ENCODE data around the gene RABEPK.
"Not testable (repeated sequence)": the region's sequence is repeated elsewhere in the genome, so short reads cannot be mapped to it uniquely, and the experiment has no call there.

RABEPK gene

GRCh38 chr9:125166762-125167161, 33.6 kb upstream of the RABEPK start:
- TF ChIP-seq CTCF (IDR thresholded peaks at IDR 0.05; ENCODE audit: low read depth, low read length, missing control alignments), result no peak
- no peak for DNase-seq (ENCODE audit: extremely low read depth, low read depth)

GRCh38 chr9:125169895-125170294, 30.4 kb upstream of the RABEPK start:
- TF ChIP-seq CTCF (IDR thresholded peaks at IDR 0.05; ENCODE audit: low read depth, low read length, missing control alignments), result no peak
- DNase-seq (ENCODE audit: extremely low read depth, low read depth), result no peak
- H3K4me3 ChIP-seq (replicated peaks; ENCODE audit: low read depth, low read length), result no peak overlapping the region

More at GRCh38 chr9:125166762-125167161, 33.6 kb upstream of the RABEPK start:
- no peak overlapping the region for H3K4me3 ChIP-seq (replicated peaks; ENCODE audit: low read depth, low read length)

GRCh38 chr9:125172031-125172755, 28.1 kb upstream of the RABEPK start:
- no peak for TF ChIP-seq CTCF (IDR thresholded peaks at IDR 0.05; ENCODE audit: low read depth, low read length, missing control alignments)
- no peak overlapping the region for H3K4me3 ChIP-seq (replicated peaks; ENCODE audit: low read depth, low read length)
- DNase-seq (ENCODE audit: extremely low read depth, low read depth), result peak; percentile 44

- TF ChIP-seq CTCF (IDR thresholded peaks at IDR 0.05; ENCODE audit: low read depth, low read length, missing control alignments), result no peak
- no peak overlapping the region for H3K4me3 ChIP-seq (replicated peaks; ENCODE audit: low read depth, low read length)
- peak; percentile 40 for DNase-seq (ENCODE audit: extremely low read depth, low read depth)
These were observed 23.7 kb upstream of the RABEPK start for GRCh38 chr9:125176636-125177035.

GRCh38 chr9:125177888-125178287, 22.5 kb upstream of the RABEPK start:
- no peak for DNase-seq (ENCODE audit: extremely low read depth, low read depth)
- TF ChIP-seq CTCF (IDR thresholded peaks at IDR 0.05; ENCODE audit: low read depth, low read length, missing control alignments), result no peak
- H3K4me3 ChIP-seq (replicated peaks; ENCODE audit: low read depth, low read length), result no peak overlapping the region

- not testable (repeated sequence) for H3K4me3 ChIP-seq (replicated peaks; ENCODE audit: low read depth, low read length); DNase-seq (ENCODE audit: extremely low read depth, low read depth)
These were observed 20.6 kb upstream of the RABEPK start for GRCh38 chr9:125179776-125180175.

GRCh38 chr9:125180876-125181275, 19.5 kb upstream of the RABEPK start:
- no peak for DNase-seq (ENCODE audit: extremely low read depth, low read depth)
- TF ChIP-seq CTCF (IDR thresholded peaks at IDR 0.05; ENCODE audit: low read depth, low read length, missing control alignments), result no peak
- H3K4me3 ChIP-seq (replicated peaks; ENCODE audit: low read depth, low read length), result no peak overlapping the region

GRCh38 chr9:125181756-125182155, 18.6 kb upstream of the RABEPK start:
- H3K4me3 ChIP-seq (replicated peaks; ENCODE audit: low read depth, low read length); DNase-seq (ENCODE audit: extremely low read depth, low read depth): not testable (repeated sequence)

All from HFF-Myc (cell line).